HL-60 (cell line): ENCODE results near the gene PDHA2.
A peak's percentile ranks its signal among the peaks of the same experiment; 100 is the strongest.

Experiments used
- DNase-seq, 2 experiments: peaks; one replicate each; pipeline ENCODE4 v3.0.0-alpha.2; 2010 to 2020; ENCODE audit warnings: low read depth in 1 of 2, low spot score in 1 of 2
- H3K27ac ChIP-seq: fragments of 250-450 bp; sonication (Bioruptor Pico); replicated peaks from 2 replicates; pipeline ENCODE4 v1.5.1; 2020; ENCODE audit warnings: mild to moderate bottlenecking, moderate library complexity
- H3K27me3 ChIP-seq: fragments of 250-450 bp; sonication (Bioruptor Pico); 2 replicates; pipeline ENCODE4 v1.5.1; 2021; ENCODE audit warnings: mild to moderate bottlenecking, moderate library complexity; ENCODE audit not compliant: insufficient read depth, poor library complexity, severe bottlenecking
- H3K4me3 ChIP-seq: replicated peaks from 2 replicates; pipeline ENCODE4 v1.5.1; 2011; ENCODE audit warnings: mild to moderate bottlenecking, control low read depth, low read length; ENCODE audit not compliant: insufficient read depth
- CTCF ChIP-seq: IDR thresholded peaks from one replicate; pipeline ENCODE4 v1.5.1; 2011; ENCODE audit warnings: low read length, control low read depth, inconsistent platforms; ENCODE audit not compliant: insufficient read depth
- GABPA ChIP-seq: IDR thresholded peaks from 2 replicates; pipeline ENCODE4 v1.6.1; 2012; ENCODE audit warnings: low read depth
- POLR2AphosphoS5 ChIP-seq: IDR thresholded peaks from 2 replicates; pipeline ENCODE4 v1.6.1; 2012; ENCODE audit warnings: low read depth
- REST ChIP-seq: IDR thresholded peaks from 2 replicates; pipeline ENCODE4 v1.6.1; 2012; ENCODE audit warnings: low read depth; ENCODE audit not compliant: insufficient replicate concordance
- SPI1 ChIP-seq: IDR thresholded peaks from 2 replicates; pipeline ENCODE4 v1.6.1; 2012; ENCODE audit warnings: low read depth, mild to moderate bottlenecking, borderline replicate concordance

The PDHA2 gene

GRCh38 chr4:95821867-95822266, 18.0 kb upstream of the PDHA2 start:
- no peak for DNase-seq
- no peaks in the 10 kb centered on the region for H3K27me3 ChIP-seq
- no peak overlapping the region for H3K27ac ChIP-seq
- TF ChIP-seq SPI1 (no peak), REST (no peak), POLR2AphosphoS5 (no peak), CTCF (no peak), GABPA (no peak)
- H3K4me3 ChIP-seq: no peak overlapping the region

GRCh38 chr4:95825546-95825945, 14.3 kb upstream of the PDHA2 start:
- DNase-seq: no peak
- H3K27me3 ChIP-seq: no peaks in the 10 kb centered on the region
- no peak for TF ChIP-seq SPI1
- no peak for TF ChIP-seq POLR2AphosphoS5
- TF ChIP-seq REST: no peak
- no peak for TF ChIP-seq CTCF
- no peak for TF ChIP-seq GABPA
- H3K27ac ChIP-seq: no peak overlapping the region
- no peak overlapping the region for H3K4me3 ChIP-seq

- TF ChIP-seq SPI1 (peak; percentile 66), GABPA (no peak)
- Histone ChIP-seq H3K4me3 (no peak overlapping the region), H3K27ac (no peak overlapping the region), H3K27me3 (no peaks in the 10 kb centered on the region)
- DNase-seq: peak in 1 of 2 experiments; percentile 9
Measured at GRCh38 chr4:95830651-95831050, 9.2 kb upstream of the PDHA2 start.

GRCh38 chr4:95831166-95831565, 8.7 kb upstream of the PDHA2 start:
- H3K4me3 ChIP-seq: no peak overlapping the region
- peak in 1 of 2 experiments; percentile 47 for DNase-seq
- H3K27me3 ChIP-seq: no peaks in the 10 kb centered on the region
- H3K27ac ChIP-seq: no peak overlapping the region
- TF ChIP-seq GABPA (no peak), SPI1 (peak; percentile 31; the same call in 1 of the 2 replicates)

GRCh38 chr4:95833711-95834194, 6.1 kb upstream of the PDHA2 start:
- TF ChIP-seq CTCF (no peak), GABPA (no peak), SPI1 (no peak), POLR2AphosphoS5 (no peak), REST (no peak)
- H3K27me3 ChIP-seq: no peaks in the 10 kb centered on the region
- H3K27ac ChIP-seq: no peak overlapping the region
- DNase-seq: no peak
- H3K4me3 ChIP-seq: no peak overlapping the region
